K562 (cell line): ENCODE data around the gene SOX12. TPM values are rescaled to one million over a fixed set of nuclear protein-coding genes. Genes with fewer than 3 reads are reported as not detected.

Experiments used
- ARID3B ChIP-seq: fragments of 250-450 bp; sonication (Bioruptor Pico); IDR thresholded peaks from 2 replicates; pipeline ENCODE4 v1.4.0; 2020; ENCODE audit warnings: borderline replicate concordance
- ATF2 ChIP-seq: sonication (generic); formaldehyde crosslinking; IDR thresholded peaks from 2 replicates; pipeline ENCODE4 v1.8.1; 2022; ENCODE audit warnings: missing genetic modification reagents
- BCLAF1 ChIP-seq, 2 experiments: fragments of 450-650 bp in 1 of 2; IDR thresholded peaks; 2 replicates each; pipeline ENCODE4 v1.6.1; 2011 to 2017; ENCODE audit warnings: low read depth in 2 of 2, antibody characterized with exemption in 1 of 2, borderline replicate concordance in 1 of 2, low read length in 1 of 2, mild to moderate bottlenecking in 1 of 2, mixed read lengths in 1 of 2; ENCODE audit not compliant: control insufficient read depth in 1 of 2
- BRCA1 ChIP-seq, 2 experiments: fragments of 450-650 bp in 1 of 2; sonication (generic) in 1 of 2; formaldehyde crosslinking in 1 of 2; IDR thresholded peaks; 2 replicates each; pipeline versions ENCODE4 v1.5.0 to v1.6.1; 2017 to 2020; ENCODE audit warnings: mild to moderate bottlenecking in 1 of 2, missing genetic modification reagents in 1 of 2
- CGGBP1 ChIP-seq: fragments of 250-450 bp; sonication (Bioruptor Pico); IDR thresholded peaks from 2 replicates; pipeline ENCODE4 v1.9.0; 2021; ENCODE audit warnings: mild to moderate bottlenecking
- CREB3 ChIP-seq: fragments of 450-650 bp; conservative IDR thresholded peaks from 2 replicates; pipeline ENCODE4 v1.6.1; 2016; ENCODE audit warnings: missing genetic modification characterization, low read depth, mild to moderate bottlenecking, missing compliant biosample characterization, moderate library complexity
- GABPB1 ChIP-seq: sonication (generic); formaldehyde crosslinking; IDR thresholded peaks from 2 replicates; pipeline ENCODE4 v1.8.0; 2022; ENCODE audit warnings: mild to moderate bottlenecking, missing genetic modification reagents
- IFI16 ChIP-seq: fragments of 250-450 bp; sonication (Bioruptor Pico); IDR thresholded peaks from 2 replicates; pipeline ENCODE4 v2.1.2; 2022; ENCODE audit warnings: mild to moderate bottlenecking, inconsistent platforms
- KDM2B ChIP-seq: fragments of 250-450 bp; sonication (Bioruptor Pico); IDR thresholded peaks from 2 replicates; pipeline ENCODE4 v1.8.0; 2021; ENCODE audit warnings: mild to moderate bottlenecking, moderate library complexity
- MBD1 ChIP-seq: fragments of 250-450 bp; sonication (Bioruptor Pico); IDR thresholded peaks from 2 replicates; pipeline ENCODE4 v1.8.0; 2022; ENCODE audit warnings: inconsistent platforms
- OTX1 ChIP-seq: fragments of 450-650 bp; formaldehyde crosslinking; IDR thresholded peaks from 2 replicates; pipeline ENCODE4 v1.4.0; 2022; ENCODE audit warnings: mild to moderate bottlenecking
- RBM22 ChIP-seq: fragments of 200-400 bp; formaldehyde crosslinking; IDR thresholded peaks from 2 replicates; pipeline ENCODE4 v1.6.1; 2018; ENCODE audit warnings: low read length, low read depth; ENCODE audit not compliant: poor library complexity, severe bottlenecking
- SMARCA5 ChIP-seq: fragments of 450-650 bp; IDR thresholded peaks from 2 replicates; pipeline ENCODE4 v1.6.1; 2016
- ZFP1 ChIP-seq: fragments of 450-650 bp; formaldehyde crosslinking; IDR thresholded peaks from 2 replicates; pipeline ENCODE4 v1.4.0; 2020; ENCODE audit warnings: mild to moderate bottlenecking, mixed read lengths
- ZNF121 ChIP-seq: sonication (generic); formaldehyde crosslinking; conservative IDR thresholded peaks from 2 replicates; pipeline ENCODE4 v1.8.0; 2022; ENCODE audit warnings: missing genetic modification reagents
- ZNF175 ChIP-seq: fragments of 200-800 bp; sonication (Bioruptor generic); IDR thresholded peaks from 2 replicates; pipeline ENCODE4 v1.6.1; 2016; ENCODE audit warnings: low read depth, mild to moderate bottlenecking, missing genetic modification characterization, missing compliant biosample characterization
- ZNF431 ChIP-seq: sonication (generic); formaldehyde crosslinking; IDR thresholded peaks from 2 replicates; pipeline ENCODE4 v1.8.0; 2022; ENCODE audit warnings: mild to moderate bottlenecking, missing genetic modification reagents
- polyA plus RNA-seq, 8 experiments: library from polyadenylated mRNA; depleted of rRNA in 4 of 8; stranded (reverse) in 5 of 8; unstranded in 3 of 8; fragments of >200 nt; fragmentation: Nextera tagmentation in 2 of 8; fragmentation: Illumina TruSeq in 1 of 8; extraction: Ambion mirVana in 2 of 8; extraction: Trizol in 1 of 8; gene quantifications; 2 replicates each; pipeline versions ENCODE4 v1.2.1 to v1.2.3, GENCODE V29; 2011 to 2014; ENCODE audit warnings: inconsistent platforms in 1 of 8, missing spikeins in 1 of 8
- total RNA-seq, 7 experiments: library from RNA; depleted of rRNA in 6 of 7; stranded (reverse); fragments of >200 nt in 6 of 7; fragmentation: Illumina TruSeq in 2 of 7; extraction: Trizol in 2 of 7; gene quantifications; 2 replicates each; pipeline versions ENCODE4 v1.2.1 to v1.2.3, GENCODE V29; 2011 to 2021; ENCODE audit warnings: low replicate concordance in 1 of 7

SOX12 gene
- total and polyA plus RNA-seq, 9 of the 15 experiments (the other 6 are each of a cell fraction or from before 2014, with no cell fraction given) = 0.42 to 26.3 (median 2.6) TPM

- TF ChIP-seq BCLAF1 (IDR thresholded peaks at IDR 0.05; ENCODE audit: borderline replicate concordance in 1 of 2, control insufficient read depth in 1 of 2, low read depth in 2 of 2, low read length in 1 of 2) (no peak), IFI16 (CRISPR knock-in tag) (peak; percentile 61; the same call in 1 of the 2 replicates), SMARCA5 (no peak), ATF2 (CRISPR knock-in tag) (no peak), BRCA1 (IDR thresholded peaks at IDR 0.05) (no peak), BRCA1 (CRISPR knock-in tag; IDR thresholded peaks at IDR 0.05) (no peak), ZNF121 (CRISPR knock-in tag) (no peak), CREB3 (tag) (no peak; the same call in none of the 2 replicates), MBD1 (CRISPR knock-in tag) (no peak), KDM2B (CRISPR knock-in tag) (no peak), ZNF431 (CRISPR knock-in tag) (no peak), OTX1 (CRISPR knock-in tag) (0 out of 2 replicates have a peak, but pooled peaks have one; percentile 55), GABPB1 (CRISPR knock-in tag) (peak; percentile 76; the same call in 1 of the 2 replicates), ZFP1 (CRISPR knock-in tag) (no peak), RBM22 (no peak), CGGBP1 (CRISPR knock-in tag) (no peak), ZNF175 (CRISPR knock-in tag) (peak; percentile 92), ARID3B (no peak)
Measured at GRCh38 chr20:371755-372542, 46.6 kb downstream of the SOX12 start (continued).
